ENCODE measurements around the gene CCDC141. TPM values are rescaled to one million over a fixed set of nuclear protein-coding genes. Genes with fewer than 3 reads are reported as not detected.

Gene CCDC141
- total RNA-seq, 6 experiments from 2014 or later: 0.03 to 0.05 TPM; not detected in 4

DNA sequence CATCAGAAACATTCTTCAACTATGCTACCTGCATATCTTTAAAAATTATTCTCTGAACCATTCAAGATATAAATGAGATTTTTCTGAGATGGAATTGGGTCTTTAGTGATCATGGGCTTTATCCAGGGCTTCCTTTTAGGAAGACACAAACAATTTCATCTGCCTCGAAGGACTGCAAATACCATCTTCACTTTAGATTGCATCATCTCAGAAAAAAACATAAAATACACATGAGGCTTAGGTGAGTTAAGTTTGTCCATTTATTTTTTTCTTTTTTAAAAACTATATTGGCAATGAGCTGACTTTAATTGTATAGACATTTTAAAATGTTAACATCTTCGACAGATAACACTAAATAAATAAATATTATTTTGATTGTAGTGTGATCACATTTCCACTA is 262.8 kb downstream of the CCDC141 start:
- no peak for DNase-seq
- no peak overlapping the region for H3K4me3 Mint-ChIP-seq
- no peaks in the 10 kb centered on the region for H3K4me1 Mint-ChIP-seq (ENCODE audit: low read depth)
- H3K27ac Mint-ChIP-seq: no peak overlapping the region
- H3K36me3 Mint-ChIP-seq (ENCODE audit: low read depth): no peaks in the 10 kb centered on the region
- no peaks in the 10 kb centered on the region for H3K27me3 Mint-ChIP-seq (ENCODE audit: insufficient read depth)
- TF ChIP-seq, protein P1, sequence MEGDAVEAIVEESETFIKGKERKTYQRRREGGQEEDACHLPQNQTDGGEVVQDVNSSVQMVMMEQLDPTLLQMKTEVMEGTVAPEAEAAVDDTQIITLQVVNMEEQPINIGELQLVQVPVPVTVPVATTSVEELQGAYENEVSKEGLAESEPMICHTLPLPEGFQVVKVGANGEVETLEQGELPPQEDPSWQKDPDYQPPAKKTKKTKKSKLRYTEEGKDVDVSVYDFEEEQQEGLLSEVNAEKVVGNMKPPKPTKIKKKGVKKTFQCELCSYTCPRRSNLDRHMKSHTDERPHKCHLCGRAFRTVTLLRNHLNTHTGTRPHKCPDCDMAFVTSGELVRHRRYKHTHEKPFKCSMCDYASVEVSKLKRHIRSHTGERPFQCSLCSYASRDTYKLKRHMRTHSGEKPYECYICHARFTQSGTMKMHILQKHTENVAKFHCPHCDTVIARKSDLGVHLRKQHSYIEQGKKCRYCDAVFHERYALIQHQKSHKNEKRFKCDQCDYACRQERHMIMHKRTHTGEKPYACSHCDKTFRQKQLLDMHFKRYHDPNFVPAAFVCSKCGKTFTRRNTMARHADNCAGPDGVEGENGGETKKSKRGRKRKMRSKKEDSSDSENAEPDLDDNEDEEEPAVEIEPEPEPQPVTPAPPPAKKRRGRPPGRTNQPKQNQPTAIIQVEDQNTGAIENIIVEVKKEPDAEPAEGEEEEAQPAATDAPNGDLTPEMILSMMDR (IDR thresholded peaks at IDR 0.05): no peak
- no peaks in the 10 kb centered on the region for H3K9me3 Mint-ChIP-seq

DNA sequence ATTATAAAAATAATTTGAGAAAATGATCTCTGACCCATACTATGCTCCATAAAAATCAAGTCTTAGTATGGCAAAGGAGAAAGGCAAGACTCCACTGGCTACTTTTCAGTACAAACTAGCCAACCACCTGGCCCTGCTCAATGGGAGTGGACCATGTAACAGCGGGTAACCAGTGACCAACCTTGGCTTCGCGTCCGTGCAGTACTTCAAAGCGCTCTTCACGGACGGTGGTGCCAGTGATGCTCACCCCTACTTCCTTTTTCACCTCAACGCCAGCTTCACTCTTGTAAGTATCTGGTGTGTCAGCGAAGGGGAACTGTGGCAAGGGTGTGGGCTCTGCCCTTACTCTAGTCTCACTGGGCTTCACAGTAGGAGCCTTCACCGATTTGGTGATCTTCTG is 266.0 kb downstream of the CCDC141 start:
- TF ChIP-seq, protein P1 (IDR thresholded peaks at IDR 0.05): no peak
- DNase-seq: no peak
- H3K27me3 Mint-ChIP-seq (ENCODE audit: insufficient read depth): peaks cover 2% of the 10 kb centered on the region; the same call in 1 of the 2 replicates
- H3K4me1 Mint-ChIP-seq (ENCODE audit: low read depth): no peaks in the 10 kb centered on the region
- H3K27ac Mint-ChIP-seq: no peak overlapping the region
- H3K4me3 Mint-ChIP-seq: no peak overlapping the region
- no peaks in the 10 kb centered on the region for H3K9me3 Mint-ChIP-seq
- no peaks in the 10 kb centered on the region for H3K36me3 Mint-ChIP-seq (ENCODE audit: low read depth)

DNA sequence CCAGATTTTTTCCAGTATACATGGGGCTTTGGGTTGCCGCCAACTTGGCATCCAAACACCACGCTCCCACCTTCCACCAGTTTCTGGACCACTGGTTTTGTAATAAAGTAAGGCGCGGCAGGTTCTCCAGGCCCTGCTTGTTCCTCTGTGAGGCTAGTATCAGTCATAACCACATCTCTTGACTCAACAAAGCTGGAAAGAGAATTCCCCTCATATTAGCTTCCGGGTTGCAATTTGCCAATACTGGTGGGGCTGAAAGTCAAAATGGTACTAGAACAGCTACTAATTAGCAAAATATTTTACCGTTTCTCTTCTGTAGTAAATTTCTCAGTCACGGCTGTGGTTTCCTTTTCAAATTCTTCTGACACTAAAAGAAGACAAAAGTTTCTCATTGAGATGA is 267.7 kb downstream of the CCDC141 start:
- Mint-ChIP-seq H3K27ac (no peak overlapping the region), H3K4me3 (no peak overlapping the region), H3K9me3 (no peaks in the 10 kb centered on the region), H3K4me1 (ENCODE audit: low read depth) (no peaks in the 10 kb centered on the region), H3K36me3 (ENCODE audit: low read depth) (no peaks in the 10 kb centered on the region), H3K27me3 (ENCODE audit: insufficient read depth) (peaks cover 2% of the 10 kb centered on the region; the same call in 1 of the 2 replicates)
- TF ChIP-seq, protein P1 (IDR thresholded peaks at IDR 0.05): no peak
- no peak for DNase-seq

Other genes starting within 250 kb of the CCDC141 start
- under 1 TPM; 0.17 to 0.33 (median 0.23) TPM for gene TTN, start 242.7 kb downstream of the CCDC141 start, total RNA-seq (2021; fragmentation: NEBNext Ultra II Directional; extraction: Animal tissue kit (Norgen Biotek cat#: 25700))
- gene SESTD1, start 214.7 kb upstream of the CCDC141 start, total RNA-seq (2021; fragmentation: NEBNext Ultra II Directional; extraction: Animal tissue kit (Norgen Biotek cat#: 25700)): 10 to 100 TPM; 19.7 to 26.6 (median 24.3) TPM

All from HFFc6 (cell line).